Small intestine (tissue), 7 donors: ENCODE results near the gene SEMA6A. TPM values are rescaled to one million over a fixed set of nuclear protein-coding genes. Genes with fewer than 3 reads are reported as not detected.

Source experiments
- DNase-seq, 2 donors: peaks; one replicate each; pipeline versions ENCODE4 v3.0.0 to v3.0.0-alpha.2; 2013
- FAIRE-seq: peaks from 2 replicates; lab custom pipeline; 2012; peaks lifted over from hg19 to GRCh38; lab: Jason Lieb, UNC
- H3K27ac ChIP-seq, 3 donors: one replicate each; pipeline ENCODE4 v1.5.1; 2013; ENCODE audit warnings: low read length in 2 of 3, mild to moderate bottlenecking in 2 of 3, control low read depth in 1 of 3, inconsistent platforms in 1 of 3, low read depth in 1 of 3, moderate library complexity in 1 of 3
- H3K27me3 ChIP-seq, 3 donors: one replicate each; pipeline ENCODE4 v1.6.1; 2013; ENCODE audit warnings: low read length in 3 of 3, inconsistent platforms in 1 of 3; ENCODE audit not compliant: control insufficient read depth in 3 of 3, insufficient read depth in 3 of 3
- H3K36me3 ChIP-seq, 3 donors: one replicate each; pipeline ENCODE4 v1.6.1; 2013; ENCODE audit warnings: low read length in 3 of 3, inconsistent platforms in 1 of 3, low read depth in 1 of 3, mild to moderate bottlenecking in 1 of 3, moderate library complexity in 1 of 3; ENCODE audit not compliant: control insufficient read depth in 3 of 3, insufficient read depth in 2 of 3
- H3K4me1 ChIP-seq, 3 donors: one replicate each; pipeline ENCODE4 v1.6.1; 2013; ENCODE audit warnings: low read length in 2 of 3, inconsistent platforms in 1 of 3, low read depth in 1 of 3, mild to moderate bottlenecking in 1 of 3, moderate library complexity in 1 of 3; ENCODE audit not compliant: control insufficient read depth in 3 of 3, insufficient read depth in 2 of 3
- H3K4me3 ChIP-seq, 3 donors: one replicate each; pipeline ENCODE4 v1.5.1; 2013; ENCODE audit warnings: low read length in 3 of 3, control low read depth in 1 of 3, inconsistent platforms in 1 of 3, low read depth in 1 of 3, mild to moderate bottlenecking in 1 of 3, moderate library complexity in 1 of 3
- H3K9me3 ChIP-seq, 2 donors: one replicate each; pipeline ENCODE4 v1.6.1; 2013; ENCODE audit warnings: low read depth in 1 of 2, low read length in 1 of 2; ENCODE audit not compliant: control insufficient read depth in 2 of 2, insufficient read depth in 1 of 2
- WGBS, 3 donors: extraction: QIAGEN DNeasy Blood & Tissue Kit; methylation state at CpG; one replicate each; pipeline ENCODE4 v1.1.7; 2013; 5-methylcytosine and 5-hydroxymethylcytosine counted together
- polyA plus RNA-seq, 4 donors: library from polyadenylated mRNA; stranded (reverse) in 3 of 4; unstranded in 1 of 4; fragments of 200-250 nt in 3 of 4; fragments of 120-200 nt in 1 of 4; gene quantifications; one replicate each; pipeline versions ENCODE4 v1.2.1 to v1.2.3, GENCODE V29; 2013
- donor health status: healthy with polysubstance abuse.
- donor health status: control.
- donor health status: control.
- donor health status: Bipolar disorder and iron deficiency.
- donor health status: healthy.

SEMA6A gene
- polyA plus RNA-seq, 4 donors = 12.9 to 68.5 (median 13.4) TPM

GRCh38 chr5:116442931-116443551, 131.6 kb downstream of the SEMA6A start:
- no peak for DNase-seq
- 73 to 82% (median 80%) methylated on average over 3 of the region's 3 CpGs for WGBS, 3 donors
- Histone ChIP-seq H3K4me1 (peaks cover 0 to 6% (median 3%) of the 10 kb centered on the region in 3 donors), H3K9me3 (no peaks in the 10 kb centered on the region), H3K27ac (no peak overlapping the region), H3K36me3 (peaks cover 9 to 30% (median 17%) of the 10 kb centered on the region in 3 donors), H3K27me3 (no peaks in the 10 kb centered on the region), H3K4me3 (no peak overlapping the region)
- no peak for FAIRE-seq

GRCh38 chr5:116442095-116442534, 132.5 kb downstream of the SEMA6A start:
- Histone ChIP-seq H3K27ac (no peak overlapping the region), H3K4me1 (peaks cover 0 to 10% (median 5%) of the 10 kb centered on the region in 3 donors), H3K27me3 (no peaks in the 10 kb centered on the region), H3K9me3 (no peaks in the 10 kb centered on the region), H3K4me3 (no peak overlapping the region), H3K36me3 (peaks cover 7 to 21% (median 12%) of the 10 kb centered on the region in 3 donors)
- FAIRE-seq (no peak), DNase-seq (no peak)
- WGBS, 3 donors = 51 to 69% (median 68%) methylated on average over 3 of the region's 3 CpGs

- 25 to 58% (median 57%) methylated on average over 2 of the region's 2 CpGs for WGBS, 3 donors
- H3K9me3 ChIP-seq = no peaks in the 10 kb centered on the region
- H3K27ac ChIP-seq = no peak overlapping the region
- peaks cover 0 to 10% (median 5%) of the 10 kb centered on the region in 3 donors for H3K4me1 ChIP-seq
- DNase-seq = peak in 1 of 2 donors; percentile 16
- FAIRE-seq = no peak
- no peaks in the 10 kb centered on the region for H3K27me3 ChIP-seq
- H3K36me3 ChIP-seq = peaks cover 4 to 12% (median 5%) of the 10 kb centered on the region in 3 donors
- no peak overlapping the region for H3K4me3 ChIP-seq
Measured at GRCh38 chr5:116441223-116441622, 133.4 kb downstream of the SEMA6A start.

GRCh38 chr5:116440457-116441001, 134.1 kb downstream of the SEMA6A start:
- no peaks in the 10 kb centered on the region for H3K27me3 ChIP-seq
- peaks cover 2 to 9% (median 4%) of the 10 kb centered on the region in 3 donors for H3K36me3 ChIP-seq
- WGBS, 3 donors = 80 to 85% (median 81%) methylated on average over 5 of the region's 5 CpGs
- no peak overlapping the region for H3K27ac ChIP-seq
- H3K4me1 ChIP-seq = peaks cover 0 to 10% (median 5%) of the 10 kb centered on the region in 3 donors
- H3K9me3 ChIP-seq = no peaks in the 10 kb centered on the region
- H3K4me3 ChIP-seq = no peak overlapping the region
- DNase-seq = no peak
- no peak for FAIRE-seq

- H3K27ac ChIP-seq = no peak overlapping the region
- 24 to 67% (median 28%) methylated on average over 5 of the region's 5 CpGs for WGBS, 3 donors
- peaks cover 2 to 7% (median 4%) of the 10 kb centered on the region in 3 donors for H3K36me3 ChIP-seq
- H3K9me3 ChIP-seq = no peaks in the 10 kb centered on the region
- no peak for FAIRE-seq
- peaks cover 0 to 10% (median 5%) of the 10 kb centered on the region in 3 donors for H3K4me1 ChIP-seq
- H3K4me3 ChIP-seq = no peak overlapping the region
- no peaks in the 10 kb centered on the region for H3K27me3 ChIP-seq
- no peak for DNase-seq
Measured at GRCh38 chr5:116439905-116440304, 134.7 kb downstream of the SEMA6A start.

GRCh38 chr5:116438979-116439554, 135.6 kb downstream of the SEMA6A start:
- peaks cover 0 to 3% (median 0%) of the 10 kb centered on the region in 3 donors for H3K36me3 ChIP-seq
- H3K27me3 ChIP-seq = no peaks in the 10 kb centered on the region
- no peaks in the 10 kb centered on the region for H3K9me3 ChIP-seq
- WGBS, 3 donors = 62 to 84% (median 79%) methylated on average over 6 of the region's 6 CpGs
- FAIRE-seq (no peak), DNase-seq (no peak)
- H3K27ac ChIP-seq = no peak overlapping the region
- no peak overlapping the region for H3K4me3 ChIP-seq
- H3K4me1 ChIP-seq = peaks cover 0 to 10% (median 5%) of the 10 kb centered on the region in 3 donors

- DNase-seq = peak in 1 of 2 donors; percentile 73
- peaks cover 0 to 10% (median 5%) of the 10 kb centered on the region in 3 donors for H3K4me1 ChIP-seq
- no peak for FAIRE-seq
- no peaks in the 10 kb centered on the region for H3K27me3 ChIP-seq
- no peaks in the 10 kb centered on the region for H3K9me3 ChIP-seq
- no peaks in the 10 kb centered on the region for H3K36me3 ChIP-seq
- no peak overlapping the region for H3K27ac ChIP-seq
- no peak overlapping the region for H3K4me3 ChIP-seq
Measured at GRCh38 chr5:116437922-116438578, 136.6 kb downstream of the SEMA6A start.

- H3K36me3 ChIP-seq = no peaks in the 10 kb centered on the region
- no peaks in the 10 kb centered on the region for H3K9me3 ChIP-seq
- no peaks in the 10 kb centered on the region for H3K27me3 ChIP-seq
- no peak overlapping the region for H3K4me3 ChIP-seq
- peaks cover 0 to 10% (median 5%) of the 10 kb centered on the region in 3 donors for H3K4me1 ChIP-seq
- 80 to 91% (median 80%) methylated on average over 6 of the region's 6 CpGs for WGBS, 3 donors
- FAIRE-seq (no peak), DNase-seq (no peak)
- H3K27ac ChIP-seq = no peak overlapping the region
Measured at GRCh38 chr5:116437351-116437705, 137.3 kb downstream of the SEMA6A start.
